DLD1 (cell line): ENCODE data around the gene LIN28B.

Experiments
- in situ Hi-C: cut with HindIII; loops from 2 replicates; pipeline ENCODE4 v1.10.0; 2017; ENCODE audit warnings: low sequenced_read_pairs

LIN28B gene

GRCh38 chr6:105106260-105106659 lies 149.4 kb downstream of the LIN28B start:
- in situ Hi-C loops, result loop anchor here (25.0 kb wide), 1 partner anchor 306 kb away; the partner anchor contains the start of gene PREP

- in situ Hi-C loops, result loop anchor here (25.0 kb wide), 1 partner anchor 305 kb away; the partner anchor contains the start of gene PREP
These were observed 150.3 kb downstream of the LIN28B start for GRCh38 chr6:105107207-105107606.

GRCh38 chr6:105108631-105109262 lies 151.8 kb downstream of the LIN28B start:
- in situ Hi-C loops, result loop anchor here (25.0 kb wide), 1 partner anchor 304 kb away; the partner anchor contains the start of gene PREP

- in situ Hi-C loops, result loop anchor here (25.0 kb wide), 1 partner anchor 302 kb away; the partner anchor contains the start of gene PREP
These were observed 153.3 kb downstream of the LIN28B start for GRCh38 chr6:105109955-105110895.

- in situ Hi-C loops, result loop anchor here (25.0 kb wide), 1 partner anchor 301 kb away; the partner anchor contains the start of gene PREP
These were observed 154.2 kb downstream of the LIN28B start for GRCh38 chr6:105111105-105111504.

- in situ Hi-C loops, result loop anchor here (25.0 kb wide), 1 partner anchor 300 kb away; the partner anchor contains the start of gene PREP
These were observed 155.0 kb downstream of the LIN28B start for GRCh38 chr6:105111871-105112270.

GRCh38 chr6:105112577-105112976 lies 155.7 kb downstream of the LIN28B start:
- in situ Hi-C loops, result loop anchor here (25.0 kb wide), 1 partner anchor 300 kb away; the partner anchor contains the start of gene PREP

- in situ Hi-C loops, result loop anchor here (25.0 kb wide), 1 partner anchor 299 kb away; the partner anchor contains the start of gene PREP
These were observed 156.5 kb downstream of the LIN28B start for GRCh38 chr6:105113422-105113821.

GRCh38 chr6:105116150-105116549 lies 159.2 kb downstream of the LIN28B start:
- in situ Hi-C loops, result loop anchor here (25.0 kb wide), 1 partner anchor 296 kb away; the partner anchor contains the start of gene PREP

- in situ Hi-C loops, result loop anchor here (25.0 kb wide), 1 partner anchor 292 kb away; the partner anchor contains the start of gene PREP
These were observed 163.7 kb downstream of the LIN28B start for GRCh38 chr6:105120570-105120969.

GRCh38 chr6:105121981-105122380 lies 165.1 kb downstream of the LIN28B start:
- in situ Hi-C loops, result loop anchor here (25.0 kb wide), 1 partner anchor 290 kb away; the partner anchor contains the start of gene PREP

GRCh38 chr6:105122717-105123116 lies 165.8 kb downstream of the LIN28B start:
- in situ Hi-C loops, result loop anchor here (25.0 kb wide), 1 partner anchor 290 kb away; the partner anchor contains the start of gene PREP
